Measurements from ENCODE around the gene TLL2.

The TLL2 gene

GRCh38 chr10:96317067-96317833 is 196.5 kb downstream of the TLL2 start:
- TF ChIP-seq TAF1 (IDR thresholded peaks at IDR 0.05; ENCODE audit: low read depth, low read length) (no peak), PAX5 (IDR thresholded peaks at IDR 0.05; ENCODE audit: insufficient read depth, low read length, severe bottlenecking) (no peak), SPI1 (IDR thresholded peaks at IDR 0.05; ENCODE audit: low read depth, low read length) (no peak), POLR2AphosphoS5 (IDR thresholded peaks at IDR 0.05; ENCODE audit: low read depth, low read length) (no peak), POU2F2 (IDR thresholded peaks at IDR 0.05; ENCODE audit: low read depth, low read length) (no peak), POLR2A (IDR thresholded peaks at IDR 0.05; ENCODE audit: low read depth, low read length) (no peak)
- no peak for FAIRE-seq
- DNase-seq (ENCODE audit: insufficient read length, low spot score) = no peak
